H1 (cell line): ENCODE measurements around the gene ZNF536. TPM values are rescaled to one million over a fixed set of nuclear protein-coding genes. Genes with fewer than 3 reads are reported as not detected.

ENCODE experiments used
- MAFK ChIP-seq: IDR thresholded peaks from 2 replicates; pipeline ENCODE4 v1.6.1; 2012; ENCODE audit warnings: low read depth, mild to moderate bottlenecking, improper control_type of control experiment, low read length
- POLR2A ChIP-seq, 2 experiments: IDR thresholded peaks; 1 replicate in 1 of 2; 2 replicates in 1 of 2; pipeline ENCODE4 v1.6.1; 2011; ENCODE audit warnings: low read depth in 2 of 2, low read length in 2 of 2, mild to moderate bottlenecking in 2 of 2; ENCODE audit errors: control extremely low read depth in 1 of 2
- SIRT6 ChIP-seq: IDR thresholded peaks from one replicate; pipeline ENCODE4 v1.7.1; 2012; ENCODE audit warnings: low read length, inconsistent platforms
- polyA plus RNA-seq, 7 experiments: library from polyadenylated mRNA; depleted of rRNA in 3 of 7; stranded (reverse) in 5 of 7; unstranded in 2 of 7; fragments of >200 nt in 5 of 7; fragments of 200-250 nt in 2 of 7; gene quantifications; 1 replicate in 5 of 7; 2 replicates in 1 of 7; 4 replicates in 1 of 7; pipeline versions ENCODE4 v1.2.1 to v1.2.3, GENCODE V29; 2011 to 2013; ENCODE audit warnings: missing spikeins in 2 of 7, mixed read lengths in 2 of 7
- total RNA-seq: library from RNA; stranded (reverse); fragmentation: NEBNext Ultra II Directional; extraction: Animal tissue kit (Norgen Biotek cat#: 25700); gene quantifications from 2 replicates; pipeline ENCODE4 v1.2.1, GENCODE V29; 2021
- TF ChIP-seq, protein P1 (sequence below): IDR thresholded peaks from 2 replicates; pipeline ENCODE4 v1.6.1; 2012; ENCODE audit warnings: low read length, inconsistent platforms

Gene ZNF536
- total and polyA plus RNA-seq, 2 of the 8 experiments (the other 6 are each of a cell fraction or from before 2014, with no cell fraction given) = 0.09 to 0.11 TPM

DNA sequence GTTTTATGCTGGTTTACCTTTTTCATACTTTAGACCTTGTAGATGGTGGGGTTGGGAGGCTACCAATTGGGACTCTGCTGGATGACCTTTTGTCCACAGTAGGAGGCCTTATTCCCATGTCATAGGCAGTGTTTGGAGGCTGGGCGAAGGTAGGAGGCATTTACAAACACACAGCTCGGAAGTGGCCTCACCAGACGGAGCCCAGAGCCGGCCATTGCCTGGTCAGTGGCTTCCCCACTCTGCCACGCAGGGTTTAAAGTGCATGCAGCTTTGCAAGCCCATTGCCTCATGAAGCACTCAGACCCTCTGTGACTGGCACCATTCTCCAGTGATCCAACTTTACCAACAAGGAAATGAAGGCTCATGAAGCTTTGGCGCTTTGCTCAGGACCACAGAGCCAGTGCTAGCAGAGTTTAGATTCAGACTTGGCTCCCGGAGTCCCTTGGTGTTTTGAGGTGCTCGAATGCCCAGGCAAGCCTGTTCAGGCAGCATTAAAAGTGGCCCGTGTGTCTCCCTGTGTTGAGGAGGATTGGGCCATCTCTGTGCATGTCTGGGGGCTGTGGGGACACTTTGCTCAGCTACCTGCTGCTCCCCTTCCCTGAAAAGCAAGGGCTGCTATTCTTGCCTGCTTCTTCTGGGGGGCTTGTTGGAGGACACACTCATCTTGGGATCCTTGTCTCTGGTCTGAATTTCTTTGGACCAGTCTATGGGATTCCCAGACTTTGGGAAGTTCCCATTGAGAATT lies 148.7 kb downstream of the ZNF536 start (continued):
- TF ChIP-seq SIRT6 = no peak
- TF ChIP-seq, protein P1, sequence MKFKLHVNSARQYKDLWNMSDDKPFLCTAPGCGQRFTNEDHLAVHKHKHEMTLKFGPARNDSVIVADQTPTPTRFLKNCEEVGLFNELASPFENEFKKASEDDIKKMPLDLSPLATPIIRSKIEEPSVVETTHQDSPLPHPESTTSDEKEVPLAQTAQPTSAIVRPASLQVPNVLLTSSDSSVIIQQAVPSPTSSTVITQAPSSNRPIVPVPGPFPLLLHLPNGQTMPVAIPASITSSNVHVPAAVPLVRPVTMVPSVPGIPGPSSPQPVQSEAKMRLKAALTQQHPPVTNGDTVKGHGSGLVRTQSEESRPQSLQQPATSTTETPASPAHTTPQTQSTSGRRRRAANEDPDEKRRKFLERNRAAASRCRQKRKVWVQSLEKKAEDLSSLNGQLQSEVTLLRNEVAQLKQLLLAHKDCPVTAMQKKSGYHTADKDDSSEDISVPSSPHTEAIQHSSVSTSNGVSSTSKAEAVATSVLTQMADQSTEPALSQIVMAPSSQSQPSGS = no peak
- TF ChIP-seq MAFK = no peak
- no peak for TF ChIP-seq POLR2A (IDR thresholded peaks at IDR 0.05; ENCODE audit: control extremely low read depth in 1 of 2, low read depth in 2 of 2, low read length in 2 of 2)
